HEK293 (cell line): ENCODE measurements around the gene ERBB4.

Source experiments
- CTCF ChIA-PET: fragments of 350-600 bp; formaldehyde crosslinking; extraction: SDS; loops from one replicate; lab custom pipeline; 2021; ENCODE audit warnings: antibody characterized with exemption; lab: Yijun Ruan, JAX
- POLR2A ChIA-PET: fragments of 300-600 bp; formaldehyde crosslinking; extraction: SDS; loops from one replicate; lab custom pipeline; 2020; ENCODE audit warnings: antibody characterized with exemption, inconsistent platforms; lab: Yijun Ruan, JAX
- H3K27ac ChIP-seq: fragments of 200-500 bp; sonication (Bioruptor generic); 2 replicates; pipeline ENCODE4 v1.5.1; 2014; ENCODE audit warnings: low read depth, low read length, control low read depth, inconsistent platforms; ENCODE audit errors: extremely low read depth
- H3K36me3 ChIP-seq, 2 experiments: fragments of 200-500 bp in 1 of 2; sonication (Bioruptor generic) in 1 of 2; 1 replicate in 1 of 2; 2 replicates in 1 of 2; pipeline ENCODE4 v1.5.1; 2014 to 2017; ENCODE audit warnings: inconsistent platforms in 2 of 2, low read length in 2 of 2; ENCODE audit not compliant: control insufficient read depth in 2 of 2, insufficient read depth in 1 of 2
- H3K4me1 ChIP-seq: fragments of 200-500 bp; sonication (Bioruptor generic); 2 replicates; pipeline ENCODE4 v1.5.1; 2014; ENCODE audit warnings: mild to moderate bottlenecking, low read length, inconsistent platforms; ENCODE audit not compliant: control insufficient read depth, insufficient read depth
- H3K4me3 ChIP-seq: 2 replicates; pipeline ENCODE4 v1.5.1; 2011; ENCODE audit warnings: low read depth, mild to moderate bottlenecking, control low read depth, low read length, moderate library complexity
- H3K9me3 ChIP-seq: fragments of 200-500 bp; sonication (Bioruptor generic); 2 replicates; pipeline ENCODE4 v1.5.1; 2014; ENCODE audit warnings: low read depth, low read length, inconsistent platforms; ENCODE audit not compliant: control insufficient read depth, insufficient read depth
- ATF2 ChIP-seq: fragments of 450-650 bp; formaldehyde crosslinking; IDR thresholded peaks from 2 replicates; pipeline ENCODE4 v1.5.1; 2016; ENCODE audit warnings: missing biosample characterization, missing genetic modification characterization, low read depth
- BCL11A ChIP-seq: fragments of 450-650 bp; formaldehyde crosslinking; IDR thresholded peaks from 2 replicates; pipeline ENCODE4 v1.5.1; 2016; ENCODE audit warnings: low read depth, missing biosample characterization, missing genetic modification characterization
- FEZF1 ChIP-seq: fragments of 450-650 bp; formaldehyde crosslinking; IDR thresholded peaks from 2 replicates; pipeline ENCODE4 v1.5.1; 2016; ENCODE audit warnings: missing biosample characterization, missing genetic modification characterization
- HOXC10 ChIP-seq: sonication (generic); formaldehyde crosslinking; IDR thresholded peaks from 2 replicates; pipeline ENCODE4 v1.8.1; 2023; ENCODE audit warnings: mild to moderate bottlenecking, missing genetic modification reagents
- IKZF3 ChIP-seq: fragments of 450-650 bp; IDR thresholded peaks from 2 replicates; pipeline ENCODE4 v1.5.0; 2018; ENCODE audit warnings: missing biosample characterization, mild to moderate bottlenecking, missing genetic modification characterization, moderate library complexity
- KLF1 ChIP-seq: fragments of 450-650 bp; formaldehyde crosslinking; IDR thresholded peaks from 2 replicates; pipeline ENCODE4 v1.5.1; 2016; ENCODE audit warnings: missing biosample characterization, missing genetic modification characterization
- OVOL3 ChIP-seq: fragments of 450-650 bp; formaldehyde crosslinking; IDR thresholded peaks from 2 replicates; pipeline ENCODE4 v1.5.1; 2016; ENCODE audit warnings: missing biosample characterization, missing genetic modification characterization
- SCRT2 ChIP-seq: fragments of 450-650 bp; formaldehyde crosslinking; IDR thresholded peaks from 2 replicates; pipeline ENCODE4 v1.5.1; 2016; ENCODE audit warnings: missing biosample characterization, missing genetic modification characterization
- SP2 ChIP-seq: fragments of 450-650 bp; formaldehyde crosslinking; IDR thresholded peaks from 2 replicates; pipeline ENCODE4 v1.5.1; 2016; ENCODE audit warnings: missing biosample characterization, missing genetic modification characterization
- TSHZ1 ChIP-seq: fragments of 450-650 bp; formaldehyde crosslinking; IDR thresholded peaks from 2 replicates; pipeline ENCODE4 v1.5.1; 2016; ENCODE audit warnings: missing biosample characterization, missing genetic modification characterization, borderline replicate concordance
- ZBTB20 ChIP-seq: fragments of 450-650 bp; formaldehyde crosslinking; IDR thresholded peaks from 2 replicates; pipeline ENCODE4 v1.5.1; 2016; ENCODE audit warnings: missing biosample characterization, missing genetic modification characterization
- ZBTB49 ChIP-seq: fragments of 450-650 bp; formaldehyde crosslinking; IDR thresholded peaks from 2 replicates; pipeline ENCODE4 v1.5.1; 2016; ENCODE audit warnings: missing biosample characterization, missing genetic modification characterization, low read depth
- ZBTB7A ChIP-seq: fragments of 450-650 bp; formaldehyde crosslinking; IDR thresholded peaks from 2 replicates; pipeline ENCODE4 v1.5.1; 2016; ENCODE audit warnings: low read depth, missing biosample characterization, missing genetic modification characterization
- ZNF133 ChIP-seq: fragments of 450-650 bp; formaldehyde crosslinking; IDR thresholded peaks from 2 replicates; pipeline ENCODE4 v1.5.1; 2016; ENCODE audit warnings: missing biosample characterization, missing genetic modification characterization
- ZNF24 ChIP-seq: fragments of 450-650 bp; formaldehyde crosslinking; IDR thresholded peaks from 2 replicates; pipeline ENCODE4 v1.5.1; 2016; ENCODE audit warnings: missing biosample characterization, missing genetic modification characterization
- ZNF266 ChIP-seq: fragments of 450-650 bp; formaldehyde crosslinking; IDR thresholded peaks from 2 replicates; pipeline ENCODE4 v1.5.1; 2016; ENCODE audit warnings: missing biosample characterization, missing genetic modification characterization, low read depth
- ZNF362 ChIP-seq: fragments of 450-650 bp; formaldehyde crosslinking; IDR thresholded peaks from 2 replicates; pipeline ENCODE4 v1.5.1; 2016; ENCODE audit warnings: missing biosample characterization, missing genetic modification characterization
- ZNF391 ChIP-seq: fragments of 450-650 bp; formaldehyde crosslinking; IDR thresholded peaks from 2 replicates; pipeline ENCODE4 v1.5.1; 2016; ENCODE audit warnings: low read depth, missing biosample characterization, missing genetic modification characterization, borderline replicate concordance
- ZNF521 ChIP-seq: fragments of 450-650 bp; formaldehyde crosslinking; IDR thresholded peaks from 2 replicates; pipeline ENCODE4 v1.5.1; 2017; ENCODE audit warnings: missing biosample characterization, mild to moderate bottlenecking, missing genetic modification characterization
- ZNF623 ChIP-seq: fragments of 450-650 bp; formaldehyde crosslinking; IDR thresholded peaks from 2 replicates; pipeline ENCODE4 v1.5.1; 2016; ENCODE audit warnings: missing biosample characterization, missing genetic modification characterization
- ZNF658 ChIP-seq: fragments of 450-650 bp; formaldehyde crosslinking; IDR thresholded peaks from 2 replicates; pipeline ENCODE4; 2016; ENCODE audit warnings: missing biosample characterization, missing genetic modification characterization
- ZNF677 ChIP-seq: fragments of 450-650 bp; IDR thresholded peaks from 2 replicates; pipeline ENCODE4 v1.5.0; 2018; ENCODE audit warnings: missing biosample characterization, mild to moderate bottlenecking, missing genetic modification characterization, moderate library complexity
- ZNF768 ChIP-seq: fragments of 450-650 bp; formaldehyde crosslinking; IDR thresholded peaks from 2 replicates; pipeline ENCODE4 v1.5.1; 2018; ENCODE audit warnings: missing biosample characterization, mild to moderate bottlenecking, missing genetic modification characterization
- ZNF777 ChIP-seq: fragments of 450-650 bp; formaldehyde crosslinking; IDR thresholded peaks from 2 replicates; pipeline ENCODE4 v1.5.1; 2017; ENCODE audit warnings: missing biosample characterization, missing genetic modification characterization, borderline replicate concordance
- ZNF791 ChIP-seq: fragments of 450-650 bp; formaldehyde crosslinking; IDR thresholded peaks from 2 replicates; pipeline ENCODE4 v1.5.1; 2016; ENCODE audit warnings: missing biosample characterization, missing genetic modification characterization
- ZNF837 ChIP-seq: fragments of 450-650 bp; formaldehyde crosslinking; IDR thresholded peaks from 2 replicates; pipeline ENCODE4 v1.5.1; 2016; ENCODE audit warnings: missing biosample characterization, missing genetic modification characterization

The ERBB4 gene

GRCh38 chr2:211429256-211429920 lies 1109.2 kb downstream of the ERBB4 start:
- POLR2A ChIA-PET, result no interaction called here
- CTCF ChIA-PET, result interaction anchor here (0.6 to 0.7 kb wide), 3 partner anchors 9 to 60 kb away, joined by 3 to 4 read pairs (median 4); no protein-coding TSS in a partner anchor
- Histone ChIP-seq H3K36me3 (no peaks in the 10 kb centered on the region), H3K4me1 (no peaks in the 10 kb centered on the region), H3K4me3 (no peak overlapping the region), H3K9me3 (no peaks in the 10 kb centered on the region), H3K27ac (no peak overlapping the region)
- TF ChIP-seq ATF2 (tag by site-specific recombination) (no peak), FEZF1 (no peak), BCL11A (no peak), ZNF24 (tag by site-specific recombination) (no peak), ZNF658 (tag by site-specific recombination) (no peak), ZBTB7A (tag by site-specific recombination) (no peak), ZNF362 (tag by site-specific recombination) (no peak), ZNF391 (tag by site-specific recombination) (no peak), ZNF623 (tag by site-specific recombination) (no peak), SCRT2 (tag by site-specific recombination) (no peak), KLF1 (no peak), ZBTB20 (no peak)

GRCh38 chr2:211426240-211426639 lies 1112.4 kb downstream of the ERBB4 start:
- CTCF ChIA-PET, result no interaction called here
- no peaks in the 10 kb centered on the region for H3K9me3 ChIP-seq
- TF ChIP-seq ZNF266 (tag by site-specific recombination) (no peak), ZNF133 (tag by site-specific recombination) (no peak), ZBTB49 (tag by site-specific recombination) (no peak), ZNF677 (no peak), HOXC10 (no peak), ZNF837 (tag by site-specific recombination) (no peak), SP2 (tag by site-specific recombination) (no peak), ZNF768 (tag by site-specific recombination) (no peak), ZNF521 (no peak), ZNF791 (no peak), IKZF3 (no peak), ZNF777 (tag by site-specific recombination) (no peak), ATF2 (tag by site-specific recombination) (no peak), TSHZ1 (no peak), OVOL3 (tag by site-specific recombination) (no peak)
- TF ChIP-seq, all 188 proteins: peak for 0
- Histone ChIP-seq H3K4me3 (no peak overlapping the region), H3K4me1 (no peaks in the 10 kb centered on the region), H3K36me3 (no peaks in the 10 kb centered on the region), H3K27ac (no peak overlapping the region)
- POLR2A ChIA-PET, result no interaction called here
